Mesenchymal stem cell (in vitro differentiated cells and primary cell): ENCODE results near the gene FMO3.

Experiments used
- DNase-seq: peaks from one replicate; pipeline ENCODE4 v3.0.0-alpha.2; 2013
- H2AFZ ChIP-seq: one replicate; pipeline ENCODE4 v1.6.1; 2013; ENCODE audit warnings: low read depth, mild to moderate bottlenecking, control low read depth, inconsistent platforms, low read length, moderate library complexity
- H2AK5ac ChIP-seq: 2 replicates; pipeline ENCODE4 v1.6.1; 2013; ENCODE audit warnings: low read length, moderate library complexity, mild to moderate bottlenecking, inconsistent platforms; ENCODE audit not compliant: severe bottlenecking
- H2BK120ac ChIP-seq: one replicate; pipeline ENCODE4 v1.6.1; 2013; ENCODE audit warnings: low read depth, mild to moderate bottlenecking, inconsistent platforms, low read length, moderate library complexity
- H2BK12ac ChIP-seq, 2 experiments: one replicate each; pipeline ENCODE4 v1.6.1; 2013; ENCODE audit warnings: inconsistent platforms in 2 of 2, low read length in 2 of 2, mild to moderate bottlenecking in 2 of 2, moderate library complexity in 2 of 2, control low read depth in 1 of 2
- H2BK15ac ChIP-seq: one replicate; pipeline ENCODE4 v1.6.1; 2013; ENCODE audit warnings: mild to moderate bottlenecking, low read depth, inconsistent platforms; ENCODE audit not compliant: poor library complexity, severe bottlenecking
- H2BK5ac ChIP-seq: 2 replicates; pipeline ENCODE4 v1.6.1; 2013; ENCODE audit warnings: low read depth, mild to moderate bottlenecking, low read length, control low read depth, inconsistent platforms; ENCODE audit not compliant: poor library complexity, severe bottlenecking
- H3K14ac ChIP-seq, 2 experiments: one replicate each; pipeline ENCODE4 v1.6.1; 2013; ENCODE audit warnings: inconsistent platforms in 2 of 2, low read length in 2 of 2, control low read depth in 1 of 2, mild to moderate bottlenecking in 1 of 2, moderate library complexity in 1 of 2
- H3K18ac ChIP-seq, 2 experiments: one replicate each; pipeline ENCODE4 v1.6.1; 2013; ENCODE audit warnings: inconsistent platforms in 2 of 2, low read length in 2 of 2, control low read depth in 1 of 2, low read depth in 1 of 2, mild to moderate bottlenecking in 1 of 2
- H3K23ac ChIP-seq, 2 experiments: one replicate each; pipeline ENCODE4 v1.6.1; 2013; ENCODE audit warnings: inconsistent platforms in 2 of 2, low read length in 2 of 2, mild to moderate bottlenecking in 2 of 2, moderate library complexity in 2 of 2, control low read depth in 1 of 2
- H3K27ac ChIP-seq: 2 replicates; pipeline ENCODE4 v1.5.1; 2013; ENCODE audit warnings: mild to moderate bottlenecking, moderate library complexity, low read length, control low read depth, inconsistent platforms; ENCODE audit not compliant: poor library complexity, severe bottlenecking
- H3K27me3 ChIP-seq, 2 experiments: 2 replicates each; pipeline versions ENCODE4 v1.6.1 to v1.7.0; 2013; ENCODE audit warnings: low read length in 2 of 2, mild to moderate bottlenecking in 2 of 2, moderate library complexity in 2 of 2, control low read depth in 1 of 2, inconsistent platforms in 1 of 2; ENCODE audit not compliant: control insufficient read depth in 1 of 2, insufficient read depth in 1 of 2
- H3K36me3 ChIP-seq, 2 experiments: 2 replicates each; pipeline versions ENCODE4 v1.6.1 to v1.7.0; 2013; ENCODE audit warnings: low read length in 2 of 2, control low read depth in 1 of 2, inconsistent platforms in 1 of 2, low read depth in 1 of 2, mild to moderate bottlenecking in 1 of 2; ENCODE audit not compliant: insufficient read depth in 2 of 2, control insufficient read depth in 1 of 2
- H3K4ac ChIP-seq, 2 experiments: one replicate each; pipeline ENCODE4 v1.6.1; 2013; ENCODE audit warnings: inconsistent platforms in 2 of 2, low read length in 2 of 2, mild to moderate bottlenecking in 2 of 2, moderate library complexity in 2 of 2, control low read depth in 1 of 2, low read depth in 1 of 2
- H3K4me1 ChIP-seq: 2 replicates; pipeline ENCODE4 v1.6.1; 2013; ENCODE audit warnings: low read depth, low read length, control low read depth; ENCODE audit not compliant: control insufficient read depth, insufficient read depth
- H3K4me2 ChIP-seq: 2 replicates; pipeline ENCODE4 v1.6.1; 2013; ENCODE audit warnings: low read length, mild to moderate bottlenecking, inconsistent platforms; ENCODE audit not compliant: poor library complexity, severe bottlenecking
- H3K4me3 ChIP-seq, 2 experiments: 2 replicates each; pipeline versions ENCODE4 v1.5.1 to v1.7.0; 2013; ENCODE audit warnings: low read length in 2 of 2, mild to moderate bottlenecking in 2 of 2, control low read depth in 1 of 2, low read depth in 1 of 2; ENCODE audit not compliant: insufficient read depth in 1 of 2
- H3K79me1 ChIP-seq: replicated peaks from 2 replicates; pipeline ENCODE4 v1.6.1; 2013; ENCODE audit warnings: mild to moderate bottlenecking, control low read depth, low read length, inconsistent platforms; ENCODE audit not compliant: poor library complexity, severe bottlenecking
- H3K9ac ChIP-seq: 2 replicates; pipeline ENCODE4 v1.7.0; 2013; ENCODE audit warnings: mild to moderate bottlenecking, low read length, moderate library complexity
- H3K9me3 ChIP-seq: 2 replicates; pipeline ENCODE4 v1.7.0; 2013; ENCODE audit warnings: mild to moderate bottlenecking, low read length; ENCODE audit not compliant: control insufficient read depth
- H4K8ac ChIP-seq: one replicate; pipeline ENCODE4 v1.6.1; 2013; ENCODE audit warnings: inconsistent platforms, mild to moderate bottlenecking, low read length, moderate library complexity
- H4K91ac ChIP-seq: one replicate; pipeline ENCODE4 v1.6.1; 2013; ENCODE audit warnings: mild to moderate bottlenecking, low read length, inconsistent platforms
- WGBS: methylation state at CpG from one replicate; pipeline ENCODE4 v1.1.7; 2013; ENCODE audit warnings: mixed read lengths; 5-methylcytosine and 5-hydroxymethylcytosine counted together

The FMO3 gene

DNA sequence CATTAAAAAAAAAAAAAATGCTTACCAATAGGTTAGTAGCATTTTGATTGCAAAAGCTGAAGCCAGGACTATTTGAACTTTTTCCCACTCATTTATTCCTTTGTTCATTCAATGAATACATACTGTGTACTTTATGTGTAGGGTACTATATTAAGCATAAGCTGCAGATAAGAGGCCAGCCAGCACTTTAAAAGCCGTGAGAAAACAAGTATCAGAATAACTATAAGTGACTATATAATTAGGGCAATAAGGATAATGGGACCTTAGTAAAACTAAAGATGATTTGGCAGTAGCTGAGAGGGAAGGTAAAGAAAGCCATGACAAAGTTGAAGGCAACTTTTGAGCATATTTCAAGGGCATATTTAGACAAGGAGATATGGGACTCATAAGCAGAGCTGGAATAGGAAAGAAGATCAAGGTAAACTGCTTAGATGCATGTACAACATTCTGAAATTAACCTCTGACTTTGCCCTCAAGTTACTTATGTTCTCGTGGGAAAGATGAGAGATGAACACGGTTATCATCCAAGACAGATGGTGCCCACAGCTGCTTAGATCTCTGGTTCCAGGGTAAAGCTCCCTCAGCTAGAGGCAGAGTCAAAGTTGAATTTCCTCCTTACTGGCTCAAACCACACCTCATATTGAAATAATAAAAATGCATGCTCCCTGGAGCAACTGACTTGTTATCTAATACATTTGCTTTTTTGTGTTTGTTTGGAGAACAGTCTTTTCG is 50.4 kb downstream of the FMO3 start:
- H3K27me3 ChIP-seq, result no peaks in the 10 kb centered on the region
- H2BK15ac ChIP-seq, result no peak overlapping the region
- no peak overlapping the region for H2AFZ ChIP-seq
- H3K23ac ChIP-seq, result no peak overlapping the region
- H3K79me1 ChIP-seq, result no peaks in the 10 kb centered on the region
- no peak overlapping the region for H3K18ac ChIP-seq
- no peaks in the 10 kb centered on the region for H3K4me1 ChIP-seq
- H3K4me3 ChIP-seq, result peak overlapping the region in 1 of 2 experiments; percentile 38
- H3K4me2 ChIP-seq, result no peak overlapping the region
- H4K8ac ChIP-seq, result no peak overlapping the region
- 73% methylated on average over 4 of the region's 4 CpGs for WGBS
- no peak overlapping the region for H2BK120ac ChIP-seq
- H3K27ac ChIP-seq, result no peak overlapping the region
- H3K9ac ChIP-seq, result peak overlapping the region; percentile 77
- no peak overlapping the region for H4K91ac ChIP-seq
- no peak overlapping the region for H2BK5ac ChIP-seq
- DNase-seq, result no peak
- H3K14ac ChIP-seq, result no peak overlapping the region
- H3K9me3 ChIP-seq, result no peaks in the 10 kb centered on the region
- no peaks in the 10 kb centered on the region for H3K36me3 ChIP-seq
- no peak overlapping the region for H2AK5ac ChIP-seq
- H2BK12ac ChIP-seq, result no peak overlapping the region
- no peak overlapping the region for H3K4ac ChIP-seq

DNA sequence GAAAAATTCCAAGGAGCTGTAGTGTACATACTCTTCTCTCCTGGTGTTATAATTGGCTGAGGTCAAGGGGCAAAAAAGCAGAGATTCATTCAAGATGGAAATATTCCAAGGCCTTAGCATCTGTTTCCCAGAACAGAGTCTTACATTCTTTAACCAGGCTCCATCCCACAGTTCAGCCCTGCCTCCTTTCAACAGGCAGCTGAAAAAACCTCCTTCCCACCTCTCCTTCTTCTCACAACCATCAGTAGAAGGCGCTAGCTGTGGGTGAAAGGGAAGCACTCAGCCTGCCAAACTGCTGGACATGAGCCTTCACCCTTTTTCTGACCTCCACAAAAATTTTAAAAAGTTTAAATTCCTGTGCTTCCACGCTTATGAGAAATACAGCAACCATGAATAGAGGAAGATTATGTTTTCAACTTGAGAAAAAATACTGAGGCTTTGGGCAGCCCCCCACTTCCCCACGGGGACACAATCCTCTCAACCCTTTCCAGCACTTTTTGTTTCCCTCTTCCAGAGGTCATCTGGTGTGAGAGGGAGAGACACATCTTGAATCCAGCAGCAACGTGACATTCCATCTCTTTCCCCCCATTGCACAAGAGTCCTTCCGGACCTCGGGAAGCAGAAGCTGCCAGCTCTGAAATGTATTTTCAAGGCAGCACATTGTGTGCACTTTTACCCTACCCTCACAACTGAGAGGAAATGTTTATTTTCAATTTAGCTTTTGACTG is 51.1 kb downstream of the FMO3 start:
- no peak overlapping the region for H3K18ac ChIP-seq
- no peaks in the 10 kb centered on the region for H3K4me1 ChIP-seq
- H3K4ac ChIP-seq, result no peak overlapping the region
- H2BK5ac ChIP-seq, result no peak overlapping the region
- H2AK5ac ChIP-seq, result no peak overlapping the region
- H3K4me2 ChIP-seq, result no peak overlapping the region
- H3K36me3 ChIP-seq, result no peaks in the 10 kb centered on the region
- no peak overlapping the region for H2AFZ ChIP-seq
- peak overlapping the region in 1 of 2 experiments; percentile 33 for H2BK12ac ChIP-seq
- H3K9me3 ChIP-seq, result no peaks in the 10 kb centered on the region
- no peaks in the 10 kb centered on the region for H3K27me3 ChIP-seq
- peak overlapping the region in 1 of 2 experiments; percentile 44 for H3K4me3 ChIP-seq
- H3K79me1 ChIP-seq, result no peaks in the 10 kb centered on the region
- no peak overlapping the region for H3K27ac ChIP-seq
- no peak overlapping the region for H2BK15ac ChIP-seq
- no peak overlapping the region for H4K91ac ChIP-seq
- no peak overlapping the region for H3K14ac ChIP-seq
- H2BK120ac ChIP-seq, result no peak overlapping the region
- peak overlapping the region; percentile 77 for H3K9ac ChIP-seq
- WGBS, result 29% methylated on average over 6 of the region's 6 CpGs
- no peak overlapping the region for H4K8ac ChIP-seq
- DNase-seq, result peak; percentile 66
- no peak overlapping the region for H3K23ac ChIP-seq

DNA sequence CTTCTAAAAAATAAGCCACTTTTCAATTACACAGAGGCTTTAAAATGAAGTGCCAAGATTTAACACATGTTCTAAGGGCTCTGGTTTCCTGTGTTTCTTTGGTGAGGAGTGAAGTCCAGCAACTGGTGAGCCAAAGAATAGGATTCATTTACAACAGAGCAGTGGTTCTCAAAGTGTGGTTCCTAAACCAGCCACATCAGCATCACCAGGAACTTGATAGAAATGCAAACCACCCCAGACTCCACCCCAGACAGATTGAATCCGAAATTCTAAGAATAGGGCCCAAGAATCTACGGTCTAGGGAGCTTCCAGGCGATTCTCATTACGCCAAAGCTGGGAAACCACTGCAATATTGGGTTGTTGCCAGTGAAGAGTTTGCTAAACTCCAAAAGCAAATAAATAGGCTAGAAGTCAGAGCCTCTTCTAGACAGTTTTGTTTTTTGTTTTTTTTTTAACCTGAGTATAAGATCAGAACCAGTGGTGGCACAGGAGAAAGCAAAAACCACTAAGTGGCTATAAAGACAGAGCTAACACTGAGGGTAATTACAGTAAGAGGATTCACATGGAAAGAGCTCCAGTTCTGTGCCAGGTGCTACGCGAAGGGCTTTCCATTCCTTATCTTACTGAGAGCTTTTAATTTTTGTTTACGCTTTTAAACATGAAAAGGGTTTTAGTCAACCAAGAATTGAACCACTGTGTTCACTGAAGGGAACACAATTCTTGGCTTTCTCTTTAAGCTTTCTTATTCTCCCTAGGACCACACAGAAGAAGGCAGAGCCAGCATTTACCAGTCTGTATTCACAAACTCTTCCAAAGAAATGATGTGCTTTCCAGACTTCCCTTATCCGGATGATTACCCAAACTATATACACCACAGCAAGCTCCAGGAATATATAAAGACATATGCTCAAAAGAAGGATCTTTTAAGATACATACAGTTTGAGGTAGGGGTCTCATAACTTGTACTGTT is 52.0 kb downstream of the FMO3 start:
- Histone ChIP-seq H3K27me3 (no peaks in the 10 kb centered on the region), H2BK5ac (no peak overlapping the region), H2AK5ac (no peak overlapping the region), H3K9me3 (no peaks in the 10 kb centered on the region), H3K4ac (no peak overlapping the region), H3K9ac (peak overlapping the region; percentile 77), H3K36me3 (no peaks in the 10 kb centered on the region), H3K4me1 (no peaks in the 10 kb centered on the region), H2BK12ac (no peak overlapping the region), H3K14ac (no peak overlapping the region), H2AFZ (no peak overlapping the region), H4K8ac (no peak overlapping the region), H3K4me2 (no peak overlapping the region), H3K79me1 (no peaks in the 10 kb centered on the region), H3K4me3 (peak overlapping the region in 1 of 2 experiments; percentile 44), H2BK120ac (no peak overlapping the region), H3K18ac (no peak overlapping the region), H4K91ac (no peak overlapping the region), H3K23ac (no peak overlapping the region), H2BK15ac (no peak overlapping the region), H3K27ac (no peak overlapping the region)
- DNase-seq, result peak; percentile 49
- 88% methylated on average over 7 of the region's 8 CpGs for WGBS
